ENCODE data around the gene ROBO2. TPM values are rescaled to one million over a fixed set of nuclear protein-coding genes. Genes with fewer than 3 reads are reported as not detected.
A peak's percentile ranks its signal among the peaks of the same experiment; 100 is the strongest.

Gene ROBO2
- total RNA-seq, 1 donor from 2014 or later: 8.9 TPM

DNA sequence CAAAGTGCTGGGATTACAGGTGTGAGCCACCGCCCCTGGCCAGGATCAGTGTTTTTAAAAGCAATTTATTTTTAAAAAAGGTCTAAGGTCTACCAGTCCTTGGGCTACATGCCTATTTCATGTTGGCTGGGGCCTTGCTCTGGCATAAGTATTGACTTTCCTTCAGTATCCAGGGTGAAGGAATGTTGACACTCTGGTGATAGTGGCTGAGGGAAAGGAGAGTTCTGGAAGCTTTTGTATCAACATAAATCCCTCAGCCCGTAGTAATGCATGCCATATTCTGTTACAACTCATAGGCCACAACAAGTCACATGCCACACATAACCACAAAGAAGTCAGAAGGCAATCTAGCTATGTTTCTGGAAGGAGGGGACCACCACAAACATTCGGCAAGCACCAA, 273.9 kb downstream of the ROBO2 start:
- H3K27me3 ChIP-seq (ENCODE audit: control insufficient read depth in 3 of 3, insufficient read depth in 3 of 3, low read length in 3 of 3): no peaks in the 10 kb centered on the region

DNA sequence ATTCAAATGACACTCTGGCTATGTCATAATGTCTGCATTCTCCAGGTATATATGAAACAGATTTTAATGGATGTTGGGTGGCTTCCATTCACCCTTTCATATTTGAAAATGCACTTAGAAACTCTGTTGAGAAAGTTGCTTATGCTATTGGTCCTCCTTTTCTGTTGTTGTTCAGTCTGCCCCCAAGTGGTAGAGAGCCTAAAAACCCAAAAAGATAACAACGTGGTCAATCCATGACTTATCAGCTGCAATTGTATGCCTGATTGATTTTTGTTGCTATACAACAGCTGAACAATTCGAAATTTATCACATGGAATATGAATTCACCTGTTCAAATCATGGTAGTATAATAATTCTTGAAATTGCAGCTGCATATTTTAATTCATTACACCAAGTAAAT, 279.8 kb downstream of the ROBO2 start:
- Histone ChIP-seq H3K4me1 (ENCODE audit: control insufficient read depth in 3 of 3, insufficient read depth in 3 of 3, low read length in 3 of 3) (no peaks in the 10 kb centered on the region), H3K27ac (ENCODE audit: low read depth, low read length) (no peak overlapping the region), H3K9me3 (ENCODE audit: control insufficient read depth in 3 of 3, low read length in 3 of 3) (no peaks in the 10 kb centered on the region), H3K36me3 (ENCODE audit: control insufficient read depth in 3 of 3, insufficient read depth in 3 of 3, low read length in 3 of 3) (no peaks in the 10 kb centered on the region), H3K4me3 (ENCODE audit: low read length in 3 of 3) (no peak overlapping the region), H3K9ac (ENCODE audit: low read depth in 1 of 3, low read length in 3 of 3) (no peak overlapping the region), H3K27me3 (ENCODE audit: control insufficient read depth in 3 of 3, insufficient read depth in 3 of 3, low read length in 3 of 3) (no peaks in the 10 kb centered on the region)

More for the DNA sequence above, 273.9 kb downstream of the ROBO2 start:
- Histone ChIP-seq H3K9ac (ENCODE audit: low read depth in 1 of 3, low read length in 3 of 3) (no peak overlapping the region), H3K27ac (ENCODE audit: low read depth, low read length) (no peak overlapping the region), H3K4me3 (ENCODE audit: low read length in 3 of 3) (no peak overlapping the region), H3K9me3 (ENCODE audit: control insufficient read depth in 3 of 3, low read length in 3 of 3) (no peaks in the 10 kb centered on the region), H3K36me3 (ENCODE audit: control insufficient read depth in 3 of 3, insufficient read depth in 3 of 3, low read length in 3 of 3) (no peaks in the 10 kb centered on the region), H3K4me1 (ENCODE audit: control insufficient read depth in 3 of 3, insufficient read depth in 3 of 3, low read length in 3 of 3) (no peaks in the 10 kb centered on the region)

DNA sequence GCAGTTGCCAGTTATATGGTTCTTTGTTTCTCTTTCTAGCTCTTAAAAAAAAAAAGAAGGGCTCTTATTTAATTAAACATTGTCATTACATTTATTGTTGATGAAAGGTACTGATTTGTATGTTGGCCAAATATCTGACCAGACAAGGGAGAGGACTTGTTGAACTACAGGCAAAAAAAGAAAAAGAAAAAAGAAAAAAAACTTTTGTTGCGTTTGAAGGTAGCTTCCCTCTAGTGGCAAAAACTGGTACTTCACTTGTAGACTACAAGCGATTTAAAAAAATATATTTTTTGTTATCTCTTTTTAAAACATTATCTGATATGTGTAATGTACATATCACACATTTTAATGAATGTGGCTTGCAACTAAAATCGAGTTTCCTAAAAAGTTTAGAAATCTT, 280.6 kb downstream of the ROBO2 start:
- no peaks in the 10 kb centered on the region for H3K27me3 ChIP-seq (ENCODE audit: control insufficient read depth in 3 of 3, insufficient read depth in 3 of 3, low read length in 3 of 3)
- H3K4me3 ChIP-seq (ENCODE audit: low read length in 3 of 3): no peak overlapping the region
- H3K9ac ChIP-seq (ENCODE audit: low read depth in 1 of 3, low read length in 3 of 3): no peak overlapping the region
- no peaks in the 10 kb centered on the region for H3K4me1 ChIP-seq (ENCODE audit: control insufficient read depth in 3 of 3, insufficient read depth in 3 of 3, low read length in 3 of 3)
- no peak overlapping the region for H3K27ac ChIP-seq (ENCODE audit: low read depth, low read length)
- H3K9me3 ChIP-seq (ENCODE audit: control insufficient read depth in 3 of 3, low read length in 3 of 3): no peaks in the 10 kb centered on the region
- H3K36me3 ChIP-seq (ENCODE audit: control insufficient read depth in 3 of 3, insufficient read depth in 3 of 3, low read length in 3 of 3): no peaks in the 10 kb centered on the region

DNA sequence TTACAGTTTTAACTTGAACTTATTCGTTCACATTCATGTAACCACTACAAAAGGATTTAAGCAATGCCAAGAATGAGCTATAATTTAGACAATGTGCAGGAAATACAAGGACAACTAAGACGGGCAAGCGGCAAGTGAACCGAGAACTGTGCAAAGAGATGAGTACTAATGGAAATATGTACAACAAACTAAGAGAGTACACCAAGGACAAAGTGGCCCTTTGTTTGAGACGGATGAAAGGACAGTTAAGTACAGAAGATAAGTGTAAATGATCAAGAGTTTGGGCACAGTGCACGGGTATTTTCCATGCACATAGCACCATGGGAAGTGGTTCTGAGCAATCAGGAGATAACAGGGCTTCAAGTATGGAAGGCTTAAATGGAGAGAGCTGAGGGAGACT, 281.7 kb downstream of the ROBO2 start:
- Histone ChIP-seq H3K27me3 (ENCODE audit: control insufficient read depth in 3 of 3, insufficient read depth in 3 of 3, low read length in 3 of 3) (no peaks in the 10 kb centered on the region), H3K27ac (ENCODE audit: low read depth, low read length) (no peak overlapping the region), H3K36me3 (ENCODE audit: control insufficient read depth in 3 of 3, insufficient read depth in 3 of 3, low read length in 3 of 3) (no peaks in the 10 kb centered on the region), H3K9ac (ENCODE audit: low read depth in 1 of 3, low read length in 3 of 3) (no peak overlapping the region), H3K9me3 (ENCODE audit: control insufficient read depth in 3 of 3, low read length in 3 of 3) (no peaks in the 10 kb centered on the region), H3K4me3 (ENCODE audit: low read length in 3 of 3) (no peak overlapping the region), H3K4me1 (ENCODE audit: control insufficient read depth in 3 of 3, insufficient read depth in 3 of 3, low read length in 3 of 3) (no peaks in the 10 kb centered on the region)

DNA sequence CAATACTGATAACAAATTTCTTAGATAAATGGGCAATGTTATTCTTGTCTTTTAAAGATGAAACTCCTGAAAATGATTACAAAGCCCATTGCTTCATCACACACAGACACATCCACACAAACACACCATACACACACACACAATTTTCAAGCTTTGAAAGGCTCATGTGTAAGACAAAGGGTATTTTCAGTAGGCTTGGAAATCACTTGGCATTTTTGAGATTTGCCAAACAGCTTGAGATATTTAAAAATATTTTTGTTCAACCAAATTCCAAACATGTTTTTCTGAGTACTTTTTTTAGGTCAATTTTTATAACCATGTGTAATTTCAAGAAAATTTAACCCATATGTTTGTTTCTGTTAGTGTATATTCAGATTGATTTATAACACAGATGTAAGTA, 283.7 kb downstream of the ROBO2 start:
- H3K27ac ChIP-seq (ENCODE audit: low read depth, low read length): no peak overlapping the region
- H3K9me3 ChIP-seq (ENCODE audit: control insufficient read depth in 3 of 3, low read length in 3 of 3): no peaks in the 10 kb centered on the region
- H3K27me3 ChIP-seq (ENCODE audit: control insufficient read depth in 3 of 3, insufficient read depth in 3 of 3, low read length in 3 of 3): no peaks in the 10 kb centered on the region
- no peaks in the 10 kb centered on the region for H3K4me1 ChIP-seq (ENCODE audit: control insufficient read depth in 3 of 3, insufficient read depth in 3 of 3, low read length in 3 of 3)
- H3K36me3 ChIP-seq (ENCODE audit: control insufficient read depth in 3 of 3, insufficient read depth in 3 of 3, low read length in 3 of 3): no peaks in the 10 kb centered on the region
- H3K9ac ChIP-seq (ENCODE audit: low read depth in 1 of 3, low read length in 3 of 3): no peak overlapping the region
- H3K4me3 ChIP-seq (ENCODE audit: low read length in 3 of 3): no peak overlapping the region

DNA sequence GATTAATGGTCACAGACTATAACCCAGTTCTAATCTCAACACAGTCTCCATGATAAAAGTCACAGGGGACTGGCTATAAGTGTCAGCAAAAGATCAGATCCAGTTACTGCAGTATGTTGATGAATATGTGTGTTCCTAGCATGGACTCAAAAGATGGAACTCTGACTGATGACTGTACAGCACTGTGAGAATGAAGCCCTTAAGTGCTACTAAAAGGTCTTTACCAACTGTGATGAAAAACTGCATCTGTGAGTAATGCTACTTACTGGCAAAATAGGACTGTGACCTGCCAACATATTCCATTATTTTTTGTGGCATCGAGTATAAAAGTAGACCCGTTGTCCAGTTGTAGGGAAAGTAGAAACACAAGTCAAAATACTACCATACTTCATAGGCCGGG, 284.2 kb downstream of the ROBO2 start:
- Histone ChIP-seq H3K4me3 (ENCODE audit: low read length in 3 of 3) (no peak overlapping the region), H3K36me3 (ENCODE audit: control insufficient read depth in 3 of 3, insufficient read depth in 3 of 3, low read length in 3 of 3) (no peaks in the 10 kb centered on the region), H3K9me3 (ENCODE audit: control insufficient read depth in 3 of 3, low read length in 3 of 3) (no peaks in the 10 kb centered on the region)

DNA sequence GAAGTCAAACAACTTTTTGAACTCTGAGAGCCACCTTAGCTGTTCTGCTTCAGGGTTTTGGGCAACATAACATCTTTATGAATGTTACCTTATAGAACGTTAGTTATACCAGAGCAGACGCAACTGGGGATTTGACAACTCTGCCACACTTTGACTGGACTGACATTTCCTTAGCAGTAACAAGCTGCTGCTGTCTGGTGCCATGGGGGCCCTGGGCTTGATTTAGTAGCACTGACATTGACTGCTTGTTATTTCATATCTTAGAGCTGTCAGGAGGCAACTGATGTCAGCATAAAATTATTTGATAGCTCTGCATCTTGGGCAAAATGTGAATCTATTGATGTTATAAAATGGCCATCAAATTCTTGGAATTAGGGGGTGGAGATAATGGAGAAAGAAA, 285.4 kb downstream of the ROBO2 start:
- Histone ChIP-seq H3K4me1 (ENCODE audit: control insufficient read depth in 3 of 3, insufficient read depth in 3 of 3, low read length in 3 of 3) (no peaks in the 10 kb centered on the region), H3K27ac (ENCODE audit: low read depth, low read length) (no peak overlapping the region), H3K36me3 (ENCODE audit: control insufficient read depth in 3 of 3, insufficient read depth in 3 of 3, low read length in 3 of 3) (no peaks in the 10 kb centered on the region), H3K9me3 (ENCODE audit: control insufficient read depth in 3 of 3, low read length in 3 of 3) (no peaks in the 10 kb centered on the region), H3K27me3 (ENCODE audit: control insufficient read depth in 3 of 3, insufficient read depth in 3 of 3, low read length in 3 of 3) (no peaks in the 10 kb centered on the region), H3K4me3 (ENCODE audit: low read length in 3 of 3) (no peak overlapping the region), H3K9ac (ENCODE audit: low read depth in 1 of 3, low read length in 3 of 3) (no peak overlapping the region)

More for the DNA sequence above, 284.2 kb downstream of the ROBO2 start:
- no peak overlapping the region for H3K9ac ChIP-seq (ENCODE audit: low read depth in 1 of 3, low read length in 3 of 3)
- no peak overlapping the region for H3K27ac ChIP-seq (ENCODE audit: low read depth, low read length)
- no peaks in the 10 kb centered on the region for H3K4me1 ChIP-seq (ENCODE audit: control insufficient read depth in 3 of 3, insufficient read depth in 3 of 3, low read length in 3 of 3)
- no peaks in the 10 kb centered on the region for H3K27me3 ChIP-seq (ENCODE audit: control insufficient read depth in 3 of 3, insufficient read depth in 3 of 3, low read length in 3 of 3)

DNA sequence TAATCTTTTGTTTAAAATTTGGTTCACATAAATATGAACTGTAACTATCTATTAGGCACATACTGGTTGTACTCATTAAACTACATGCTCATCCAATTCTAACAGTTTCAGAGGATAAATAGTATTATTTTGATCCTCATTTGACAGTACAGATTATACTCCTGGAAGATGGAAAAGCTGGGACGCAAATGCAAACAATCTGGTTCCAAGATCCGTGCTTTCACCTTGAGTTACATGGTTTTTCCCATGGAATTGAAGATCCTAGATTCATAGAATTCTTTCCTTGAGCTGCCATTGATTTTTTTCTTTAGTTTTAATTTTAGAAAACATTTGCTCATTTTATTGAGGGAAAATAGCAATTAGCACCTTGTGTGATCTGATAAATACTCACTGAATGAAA, 285.8 kb downstream of the ROBO2 start:
- Histone ChIP-seq H3K9ac (ENCODE audit: low read depth in 1 of 3, low read length in 3 of 3) (no peak overlapping the region), H3K4me1 (ENCODE audit: control insufficient read depth in 3 of 3, insufficient read depth in 3 of 3, low read length in 3 of 3) (no peaks in the 10 kb centered on the region), H3K9me3 (ENCODE audit: control insufficient read depth in 3 of 3, low read length in 3 of 3) (no peaks in the 10 kb centered on the region), H3K36me3 (ENCODE audit: control insufficient read depth in 3 of 3, insufficient read depth in 3 of 3, low read length in 3 of 3) (no peaks in the 10 kb centered on the region), H3K27ac (ENCODE audit: low read depth, low read length) (no peak overlapping the region), H3K4me3 (ENCODE audit: low read length in 3 of 3) (no peak overlapping the region), H3K27me3 (ENCODE audit: control insufficient read depth in 3 of 3, insufficient read depth in 3 of 3, low read length in 3 of 3) (no peaks in the 10 kb centered on the region)

DNA sequence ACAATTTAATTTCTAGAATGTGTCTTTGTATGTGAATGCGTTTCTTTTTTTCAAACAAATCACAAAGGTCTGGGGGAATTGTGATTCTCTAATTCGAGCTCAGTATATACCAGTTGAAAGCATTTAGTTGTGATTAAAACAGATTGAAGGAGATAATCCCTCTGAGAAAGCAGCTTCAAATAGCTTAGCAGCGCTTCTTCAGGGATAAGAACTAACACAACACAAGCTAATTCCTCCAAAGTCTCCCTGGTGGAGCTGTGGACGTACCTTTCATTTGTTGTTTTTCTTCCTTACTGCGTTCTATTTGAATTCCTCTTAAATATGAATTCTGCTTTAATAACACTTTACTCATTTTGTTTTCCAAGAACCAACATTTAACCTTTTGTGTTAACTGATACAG, 286.7 kb downstream of the ROBO2 start:
- H3K9ac ChIP-seq (ENCODE audit: low read depth in 1 of 3, low read length in 3 of 3): no peak overlapping the region
- no peaks in the 10 kb centered on the region for H3K9me3 ChIP-seq (ENCODE audit: control insufficient read depth in 3 of 3, low read length in 3 of 3)
- no peaks in the 10 kb centered on the region for H3K27me3 ChIP-seq (ENCODE audit: control insufficient read depth in 3 of 3, insufficient read depth in 3 of 3, low read length in 3 of 3)
- no peaks in the 10 kb centered on the region for H3K4me1 ChIP-seq (ENCODE audit: control insufficient read depth in 3 of 3, insufficient read depth in 3 of 3, low read length in 3 of 3)
- no peak overlapping the region for H3K27ac ChIP-seq (ENCODE audit: low read depth, low read length)
- no peak overlapping the region for H3K4me3 ChIP-seq (ENCODE audit: low read length in 3 of 3)
- no peaks in the 10 kb centered on the region for H3K36me3 ChIP-seq (ENCODE audit: control insufficient read depth in 3 of 3, insufficient read depth in 3 of 3, low read length in 3 of 3)

DNA sequence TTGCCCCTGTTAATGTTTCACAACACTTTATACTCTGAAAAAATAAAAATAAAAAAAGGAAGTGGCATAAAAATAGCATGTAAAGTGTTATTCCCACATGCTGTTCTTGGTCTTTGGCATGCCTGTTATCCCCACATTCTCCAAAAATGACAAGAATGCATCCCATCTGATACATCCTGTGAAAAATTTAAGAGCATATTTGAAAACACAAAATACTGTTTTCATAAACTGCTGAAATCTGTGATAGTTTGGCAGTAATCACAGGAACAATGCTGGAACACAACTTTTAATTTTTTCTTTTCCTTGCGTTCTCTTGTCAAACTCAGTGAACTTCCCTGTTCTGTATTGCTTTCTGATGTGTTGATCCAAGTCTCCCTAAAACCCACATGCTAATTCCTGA, 288.8 kb downstream of the ROBO2 start:
- Histone ChIP-seq H3K4me1 (ENCODE audit: control insufficient read depth in 3 of 3, insufficient read depth in 3 of 3, low read length in 3 of 3) (no peaks in the 10 kb centered on the region), H3K9me3 (ENCODE audit: control insufficient read depth in 3 of 3, low read length in 3 of 3) (no peaks in the 10 kb centered on the region), H3K27me3 (ENCODE audit: control insufficient read depth in 3 of 3, insufficient read depth in 3 of 3, low read length in 3 of 3) (no peaks in the 10 kb centered on the region), H3K36me3 (ENCODE audit: control insufficient read depth in 3 of 3, insufficient read depth in 3 of 3, low read length in 3 of 3) (no peaks in the 10 kb centered on the region), H3K9ac (ENCODE audit: low read depth in 1 of 3, low read length in 3 of 3) (no peak overlapping the region), H3K27ac (ENCODE audit: low read depth, low read length) (no peak overlapping the region), H3K4me3 (ENCODE audit: low read length in 3 of 3) (no peak overlapping the region)

DNA sequence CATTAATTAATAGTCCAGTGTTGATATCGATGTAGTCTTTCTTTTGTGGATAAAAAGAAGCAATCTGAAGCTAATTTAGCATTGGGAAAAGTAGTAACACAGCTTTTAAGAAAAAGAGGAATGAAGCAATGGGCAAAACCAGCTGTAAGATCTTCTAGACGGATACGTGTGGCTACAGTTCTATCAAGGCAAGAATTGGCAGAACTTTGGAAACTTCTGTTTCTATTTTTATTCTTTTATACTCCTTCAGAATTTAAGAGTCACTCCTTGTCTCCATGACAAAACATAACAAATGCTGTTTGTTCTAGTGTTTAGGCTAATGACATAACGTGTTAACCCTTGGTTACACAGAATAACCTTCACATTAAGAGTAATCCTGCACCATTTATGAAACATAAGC, 289.2 kb downstream of the ROBO2 start:
- H3K4me1 ChIP-seq (ENCODE audit: control insufficient read depth in 3 of 3, insufficient read depth in 3 of 3, low read length in 3 of 3): no peaks in the 10 kb centered on the region
- H3K27me3 ChIP-seq (ENCODE audit: control insufficient read depth in 3 of 3, insufficient read depth in 3 of 3, low read length in 3 of 3): no peaks in the 10 kb centered on the region
- no peak overlapping the region for H3K4me3 ChIP-seq (ENCODE audit: low read length in 3 of 3)
- peak overlapping the region; percentile 23 for H3K27ac ChIP-seq (ENCODE audit: low read depth, low read length)
- no peaks in the 10 kb centered on the region for H3K36me3 ChIP-seq (ENCODE audit: control insufficient read depth in 3 of 3, insufficient read depth in 3 of 3, low read length in 3 of 3)
- no peaks in the 10 kb centered on the region for H3K9me3 ChIP-seq (ENCODE audit: control insufficient read depth in 3 of 3, low read length in 3 of 3)
- H3K9ac ChIP-seq (ENCODE audit: low read depth in 1 of 3, low read length in 3 of 3): no peak overlapping the region

Data from skeletal muscle tissue (tissue), 4 donors.